A673 (cell line): ENCODE data around the gene TMED1. TPM values are rescaled to one million over a fixed set of nuclear protein-coding genes. Genes with fewer than 3 reads are reported as not detected.
"Not testable (repeated sequence)": the region's sequence is repeated elsewhere in the genome, so short reads cannot be mapped to it uniquely, and the experiment has no call there.

Source experiments
- BruUV-seq: library from RNA; stranded (reverse); fragments of 400-500 nt; replicated peaks from 2 replicates; lab custom pipeline; 2021; lab: Mats Ljungman, UMichigan
- CTCF ChIA-PET: fragments of 300-600 bp; sonication (Branson Sonifier 250); formaldehyde crosslinking; loops from one replicate; lab custom pipeline; 2022; ENCODE audit warnings: antibody characterized with exemption; lab: Charles Lee
- POLR2A ChIA-PET: fragments of 300-600 bp; sonication (Branson Sonifier 250); formaldehyde crosslinking; loops from one replicate; lab custom pipeline; 2022; ENCODE audit warnings: antibody characterized with exemption; ENCODE audit not compliant: low non-redundant PET; lab: Charles Lee
- DNase-seq: peaks from one replicate; pipeline ENCODE4 v3.0.0-alpha.2; 2015; ENCODE audit warnings: low spot score
- H3K27ac ChIP-seq: fragments of 200-600 bp; sonication (generic); 2 replicates; pipeline ENCODE4 v1.5.1; 2016; ENCODE audit warnings: mixed run types, low read depth, mild to moderate bottlenecking, mixed read lengths, antibody characterized with exemption, low read length; ENCODE audit not compliant: poor library complexity, severe bottlenecking
- H3K27me3 ChIP-seq: fragments of 200-600 bp; sonication (generic); replicated peaks from 2 replicates; pipeline ENCODE4 v1.6.1; 2017; ENCODE audit warnings: mixed run types, low read depth, mild to moderate bottlenecking, mixed read lengths, antibody characterized with exemption, low read length; ENCODE audit not compliant: insufficient read depth, poor library complexity
- H3K36me3 ChIP-seq: fragments of 200-600 bp; sonication (generic); 2 replicates; pipeline ENCODE4 v1.6.1; 2016; ENCODE audit warnings: mixed run types, mild to moderate bottlenecking, mixed read lengths, antibody characterized with exemption, low read length; ENCODE audit not compliant: insufficient read depth, poor library complexity, severe bottlenecking
- H3K4me1 ChIP-seq: fragments of 200-600 bp; sonication (generic); 2 replicates; pipeline ENCODE4 v1.6.1; 2017; ENCODE audit warnings: mixed run types, mild to moderate bottlenecking, mixed read lengths, antibody characterized with exemption, low read length; ENCODE audit not compliant: insufficient read depth, poor library complexity, severe bottlenecking
- H3K4me3 ChIP-seq: fragments of 200-600 bp; sonication (generic); 2 replicates; pipeline ENCODE4 v1.5.1; 2016; ENCODE audit warnings: low read depth, mixed run types, mild to moderate bottlenecking, mixed read lengths, low read length; ENCODE audit not compliant: poor library complexity, severe bottlenecking
- H3K9me3 ChIP-seq: fragments of 200-600 bp; sonication (generic); 2 replicates; pipeline ENCODE4 v1.6.1; 2016; ENCODE audit warnings: mixed run types, low read depth, mild to moderate bottlenecking, mixed read lengths, antibody characterized with exemption, low read length; ENCODE audit not compliant: poor library complexity, severe bottlenecking
- EZH2 ChIP-seq: fragments of 200-600 bp; sonication (generic); IDR thresholded peaks from 2 replicates; pipeline ENCODE4 v1.6.1; 2017; ENCODE audit warnings: borderline replicate concordance, low read depth, mild to moderate bottlenecking, mixed read lengths, antibody characterized with exemption, low read length; ENCODE audit not compliant: poor library complexity, severe bottlenecking
- intact Hi-C: fragments of 100-400 bp; cut with micrococcal nuclease; formaldehyde crosslinking; loops from one replicate; pipeline ENCODE4 v1.10.0; 2022; ENCODE audit not compliant: unreplicated experiment
- total RNA-seq: library from RNA; stranded (reverse); gene quantifications from 2 replicates; pipeline ENCODE4 v1.2.3, GENCODE V29; 2021
- TF ChIP-seq, protein P1 (sequence below): fragments of 300-800, 200-600 bp; sonication (generic); conservative IDR thresholded peaks from 2 replicates; pipeline ENCODE4 v1.5.1; 2017; ENCODE audit warnings: low read depth, mild to moderate bottlenecking, antibody characterized with exemption, low read length, moderate library complexity, mixed read lengths

TMED1 gene
- total RNA-seq, 1 experiment from 2014 or later, result 27.3 TPM

DNA sequence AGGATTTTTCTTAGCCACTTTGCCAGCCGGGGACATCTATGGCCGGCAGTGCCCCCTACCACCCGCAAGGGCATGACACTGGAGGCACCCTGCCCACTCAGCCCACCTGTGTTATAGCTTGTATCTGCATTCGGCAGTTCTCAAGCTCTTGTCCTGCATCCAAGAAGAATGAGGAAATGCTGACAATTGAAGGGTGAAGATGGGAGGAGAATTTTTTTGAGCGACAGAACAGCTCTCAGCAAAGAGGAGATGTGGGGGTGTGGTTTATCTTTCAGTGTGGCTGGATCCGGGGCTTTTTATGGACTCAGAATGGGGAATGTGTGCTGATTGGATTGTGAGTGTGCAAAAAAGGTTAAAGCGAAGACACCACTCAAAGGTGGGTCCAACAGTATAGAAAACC lies 6.8 kb upstream of the TMED1 start:
- CTCF ChIA-PET, result no interaction called here
- no peaks in the 10 kb centered on the region for H3K27me3 ChIP-seq
- peaks cover 10% of the 10 kb centered on the region for H3K9me3 ChIP-seq
- H3K4me1 ChIP-seq, result no peaks in the 10 kb centered on the region
- no peak overlapping the region for H3K27ac ChIP-seq
- POLR2A ChIA-PET, result no interaction called here
- no peak overlapping the region for H3K4me3 ChIP-seq
- intact Hi-C loops, result no loop called here
- no peak for DNase-seq
- TF ChIP-seq, protein P1, sequence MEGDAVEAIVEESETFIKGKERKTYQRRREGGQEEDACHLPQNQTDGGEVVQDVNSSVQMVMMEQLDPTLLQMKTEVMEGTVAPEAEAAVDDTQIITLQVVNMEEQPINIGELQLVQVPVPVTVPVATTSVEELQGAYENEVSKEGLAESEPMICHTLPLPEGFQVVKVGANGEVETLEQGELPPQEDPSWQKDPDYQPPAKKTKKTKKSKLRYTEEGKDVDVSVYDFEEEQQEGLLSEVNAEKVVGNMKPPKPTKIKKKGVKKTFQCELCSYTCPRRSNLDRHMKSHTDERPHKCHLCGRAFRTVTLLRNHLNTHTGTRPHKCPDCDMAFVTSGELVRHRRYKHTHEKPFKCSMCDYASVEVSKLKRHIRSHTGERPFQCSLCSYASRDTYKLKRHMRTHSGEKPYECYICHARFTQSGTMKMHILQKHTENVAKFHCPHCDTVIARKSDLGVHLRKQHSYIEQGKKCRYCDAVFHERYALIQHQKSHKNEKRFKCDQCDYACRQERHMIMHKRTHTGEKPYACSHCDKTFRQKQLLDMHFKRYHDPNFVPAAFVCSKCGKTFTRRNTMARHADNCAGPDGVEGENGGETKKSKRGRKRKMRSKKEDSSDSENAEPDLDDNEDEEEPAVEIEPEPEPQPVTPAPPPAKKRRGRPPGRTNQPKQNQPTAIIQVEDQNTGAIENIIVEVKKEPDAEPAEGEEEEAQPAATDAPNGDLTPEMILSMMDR, result no peak
- TF ChIP-seq EZH2, result no peak
- BruUV-seq, result no TSS peak
- no peaks in the 10 kb centered on the region for H3K36me3 ChIP-seq

DNA sequence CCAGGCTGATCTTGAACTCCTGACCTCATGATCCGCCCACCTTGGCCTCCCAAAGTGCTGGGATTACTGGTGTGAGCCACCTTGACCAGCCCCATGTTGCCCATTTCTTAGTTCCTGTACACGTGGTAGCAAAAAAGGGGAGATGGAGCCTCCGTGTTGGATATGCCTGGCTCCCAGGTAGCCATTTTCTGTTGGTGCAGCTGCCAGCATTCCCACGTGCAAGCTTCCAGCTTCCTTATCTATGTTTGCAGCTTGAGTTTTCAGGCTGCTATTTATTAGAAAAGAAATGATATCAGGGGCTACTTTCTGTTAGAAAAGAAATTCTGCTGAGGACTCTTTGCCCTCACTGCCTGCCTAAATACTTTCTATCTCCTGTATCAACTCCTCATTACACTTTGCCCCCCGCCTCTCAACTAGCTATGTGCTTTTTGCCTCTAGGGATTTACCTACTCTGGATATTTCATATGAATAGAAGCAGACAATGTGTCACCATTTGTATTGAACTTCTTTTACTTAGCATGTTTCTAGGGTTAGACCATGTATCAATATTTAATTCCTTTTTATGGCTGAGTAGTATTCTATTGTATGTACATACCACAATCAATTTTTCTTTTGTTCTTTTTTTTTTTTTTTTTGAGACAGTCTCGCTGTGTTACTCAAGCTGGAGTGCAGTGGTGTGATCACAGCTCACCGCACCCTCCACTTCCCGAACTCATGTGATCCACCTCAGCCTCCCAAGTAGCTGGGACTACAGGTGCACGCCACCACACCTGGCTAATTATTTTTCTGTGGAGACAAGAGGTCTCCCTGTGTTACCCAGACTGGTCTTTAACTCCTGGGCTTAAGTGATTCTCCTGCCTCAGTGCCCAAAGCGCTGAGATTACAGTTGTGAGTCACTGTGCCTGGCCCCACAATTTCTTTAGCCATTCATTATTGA lies 3.4 kb upstream of the TMED1 start:
- Histone ChIP-seq H3K4me1 (no peaks in the 10 kb centered on the region), H3K36me3 (no peaks in the 10 kb centered on the region), H3K9me3 (no peaks in the 10 kb centered on the region), H3K27ac (no peak overlapping the region), H3K4me3 (no peak overlapping the region), H3K27me3 (no peaks in the 10 kb centered on the region)
- intact Hi-C loops, result loop anchor here (5.0 kb wide), 1 partner anchor 122 kb away; the partner anchor contains the start of gene DNM2
- TF ChIP-seq, protein P1, result no peak
- TF ChIP-seq EZH2, result no peak
- POLR2A ChIA-PET, result interaction anchor here (0.6 kb wide), 1 partner anchor 116 kb away, joined by 4 read pairs; no protein-coding TSS in a partner anchor
- BruUV-seq, result no TSS peak
- no peak for DNase-seq
- CTCF ChIA-PET, result interaction anchor here (0.6 kb wide), 1 partner anchor 19 kb away, joined by 8 read pairs; no protein-coding TSS in a partner anchor

DNA sequence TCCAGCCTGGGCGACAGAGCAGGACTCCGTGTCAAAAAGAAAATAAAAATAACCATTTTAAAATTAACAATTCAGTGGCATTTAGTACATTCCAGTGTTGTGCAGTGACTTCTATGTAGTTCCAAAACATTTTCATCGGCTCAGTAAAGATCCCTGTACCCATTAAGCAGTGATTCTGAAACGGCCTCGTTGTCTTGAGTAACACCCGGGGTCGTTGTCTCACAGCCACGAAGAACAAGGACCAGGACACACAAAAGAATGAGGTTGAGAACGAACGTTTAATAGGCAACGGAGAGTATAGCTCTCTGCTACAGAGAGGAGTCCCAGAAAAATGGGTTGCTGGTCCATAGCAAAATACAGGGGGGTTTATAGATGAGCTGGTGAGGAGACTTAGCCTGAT lies 2.4 kb upstream of the TMED1 start:
- no TSS peak for BruUV-seq
- Histone ChIP-seq H3K36me3 (peaks cover under 1% of the 10 kb centered on the region), H3K9me3 (no peaks in the 10 kb centered on the region), H3K4me1 (no peaks in the 10 kb centered on the region), H3K4me3 (no peak overlapping the region), H3K27ac (no peak overlapping the region), H3K27me3 (no peaks in the 10 kb centered on the region)
- intact Hi-C loops, result loop anchor here (5.0 kb wide), 1 partner anchor 121 kb away; the partner anchor contains the start of gene DNM2
- TF ChIP-seq, protein P1, result no peak
- no peak for TF ChIP-seq EZH2
- no peak for DNase-seq
- ChIA-PET CTCF (interaction anchor here (0.6 kb wide), 1 partner anchor 359 kb away, joined by 3 read pairs; no protein-coding TSS in a partner anchor), POLR2A (interaction anchor here (0.6 kb wide), 1 partner anchor 115 kb away, joined by 4 read pairs; no protein-coding TSS in a partner anchor)

DNA sequence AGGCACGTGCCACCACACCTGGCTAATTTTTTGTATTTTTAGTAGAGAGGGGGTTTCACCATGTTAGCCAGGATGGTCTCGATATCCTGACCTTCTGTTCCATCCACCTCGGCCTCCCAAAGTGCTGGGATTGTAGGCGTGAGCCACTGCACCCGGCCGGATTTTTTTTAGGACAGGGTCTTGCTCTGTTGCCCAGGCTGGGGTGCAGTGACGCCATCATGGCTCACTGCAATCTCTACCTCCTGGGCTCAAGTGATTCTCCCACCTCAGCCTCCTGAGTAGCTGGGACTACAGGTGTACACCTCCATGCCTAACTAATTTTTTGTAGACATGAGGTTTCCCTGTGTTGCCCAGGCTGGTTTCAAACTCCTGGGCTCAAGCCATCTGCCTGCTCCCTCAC lies 1.6 kb upstream of the TMED1 start:
- BruUV-seq, DNase-seq, H3K4me1 ChIP-seq, H3K4me3 ChIP-seq, H3K27me3 ChIP-seq, H3K9me3 ChIP-seq, CTCF ChIA-PET, H3K36me3 ChIP-seq, H3K27ac ChIP-seq: not testable (repeated sequence)
- intact Hi-C loops, result loop anchor here (5.0 kb wide), 1 partner anchor 120 kb away; the partner anchor contains the start of gene DNM2
- POLR2A ChIA-PET, result interaction anchor here (0.5 kb wide), 1 partner anchor 20 kb away, joined by 4 read pairs; no protein-coding TSS in a partner anchor
